ENCODE measurements around the gene CTU2. TPM values are rescaled to one million over a fixed set of nuclear protein-coding genes. Genes with fewer than 3 reads are reported as not detected.
A peak's percentile ranks its signal among the peaks of the same experiment; 100 is the strongest.

Gene CTU2
- total and polyA plus RNA-seq, 8 donors = 1.8 to 53.3 (median 14.8) TPM

DNA sequence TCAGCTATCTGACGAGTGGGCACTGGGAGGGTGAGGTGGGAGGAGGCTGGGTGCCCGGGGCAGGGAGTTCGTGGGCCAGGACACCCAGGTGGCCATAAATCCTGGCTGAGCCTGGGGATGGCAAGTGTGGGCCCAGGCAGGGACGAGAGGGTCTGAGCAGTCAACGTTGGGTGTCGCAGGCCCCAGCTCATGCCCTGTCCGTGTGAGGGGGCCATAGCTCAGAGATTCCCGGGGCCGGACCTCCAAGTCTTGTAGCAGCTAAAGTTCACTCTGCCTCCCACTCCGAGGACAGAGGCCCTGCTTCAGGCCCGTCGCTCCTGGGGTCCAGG, 34.4 kb downstream of the CTU2 start:
- Histone ChIP-seq H3K27ac (no peak overlapping the region), H3K4me1 (peaks cover 20 to 39% (median 31%) of the 10 kb centered on the region in 4 donors), H3K4me3 (no peak overlapping the region), H3K36me3 (peaks cover 22 to 66% (median 57%) of the 10 kb centered on the region in 4 donors), H3K27me3 (no peaks in the 10 kb centered on the region), H3K9me3 (no peaks in the 10 kb centered on the region)
- DNase-seq = no peak
- TF ChIP-seq EP300 (IDR thresholded peaks at IDR 0.05) (no peak), POLR2AphosphoS5 (IDR thresholded peaks at IDR 0.05) (no peak), POLR2A (IDR thresholded peaks at IDR 0.05) (no peak), CTCF (IDR thresholded peaks at IDR 0.05) (no peak)
- WGBS, 5 donors = 87 to 100% (median 94%) methylated on average over 2 to 12 of the region's 12 CpGs
- intact Hi-C loops (cut with DNase I; ENCODE audit: low total_unique reads) = loop anchor here (5.0 kb wide), 1 partner anchor 47 kb away; the partner anchor contains the start of gene PIEZO1

DNA sequence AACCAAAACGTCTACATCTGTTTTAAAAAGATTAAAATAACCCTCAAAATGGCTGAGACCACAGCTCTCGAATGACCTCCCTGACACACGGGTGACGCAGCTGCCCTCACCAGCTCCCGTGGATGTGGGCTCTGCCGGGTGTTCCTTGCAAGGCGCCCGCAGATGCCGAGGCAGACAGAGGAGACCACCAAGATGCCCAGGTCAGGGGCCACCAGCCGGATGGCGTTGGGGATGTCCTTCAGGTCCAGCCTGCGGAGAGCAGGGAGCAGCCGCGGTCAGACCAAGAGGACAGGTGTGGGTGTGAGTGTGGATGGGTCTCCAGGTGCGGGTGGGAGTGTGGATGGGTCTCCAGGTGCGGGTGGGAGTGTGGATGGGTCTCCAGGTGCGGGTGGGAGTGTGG, 35.1 kb downstream of the CTU2 start:
- WGBS, 5 donors = 89 to 94% (median 93%) methylated on average over 14 to 17 of the region's 17 CpGs
- TF ChIP-seq POLR2A (IDR thresholded peaks at IDR 0.05) = no peak
- no peak for TF ChIP-seq POLR2AphosphoS5 (IDR thresholded peaks at IDR 0.05)
- TF ChIP-seq CTCF (IDR thresholded peaks at IDR 0.05) = no peak
- no peak for TF ChIP-seq EP300 (IDR thresholded peaks at IDR 0.05)
- Histone ChIP-seq H3K27ac (no peak overlapping the region), H3K4me1 (peaks cover 20 to 46% (median 37%) of the 10 kb centered on the region in 4 donors), H3K36me3 (peaks cover 17 to 59% (median 51%) of the 10 kb centered on the region in 4 donors), H3K9me3 (no peaks in the 10 kb centered on the region), H3K4me3 (no peak overlapping the region), H3K27me3 (no peaks in the 10 kb centered on the region)
- intact Hi-C loops (cut with DNase I; ENCODE audit: low total_unique reads) = loop anchor here (5.0 kb wide), 1 partner anchor 46 kb away; the partner anchor contains the start of gene PIEZO1
- no peak for DNase-seq

DNA sequence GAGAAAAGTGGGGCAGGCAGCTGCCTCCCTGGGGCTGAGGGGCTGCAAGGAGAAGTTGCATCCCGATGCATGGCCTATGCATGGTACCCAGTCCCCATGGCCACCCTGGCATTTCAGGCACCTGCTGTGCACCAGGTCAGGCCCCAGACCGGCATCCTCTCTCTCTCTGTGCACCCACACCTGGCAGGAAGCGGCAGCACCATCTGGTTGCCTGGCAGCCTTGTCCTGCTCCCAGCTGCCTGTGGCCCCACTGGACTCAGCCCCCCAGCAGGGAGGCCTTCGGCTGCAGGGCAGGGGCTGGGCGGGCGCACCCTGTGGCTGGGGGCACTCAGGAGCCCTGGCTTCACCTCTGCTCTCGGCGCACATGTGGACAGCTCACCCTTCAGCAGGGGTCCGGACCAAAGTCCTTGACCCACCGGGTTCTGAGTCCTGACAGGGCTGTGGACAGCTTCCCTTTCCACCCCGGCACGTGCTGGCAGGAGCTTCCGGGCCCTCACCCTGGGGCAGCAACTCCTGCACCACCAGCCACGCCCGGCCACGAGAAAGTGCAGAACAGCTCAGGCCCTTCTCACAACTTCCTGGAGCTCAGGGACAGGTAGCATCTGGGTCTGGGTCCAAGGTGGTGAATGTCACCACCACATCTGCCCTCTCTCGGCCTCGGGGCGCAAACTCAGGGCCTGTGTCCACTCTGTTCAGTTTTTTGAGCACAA, 36.7 kb downstream of the CTU2 start:
- WGBS, 5 donors = 60 to 84% (median 80%) methylated on average over 1 to 19 of the region's 19 CpGs
- H3K4me1 ChIP-seq = peaks cover 20 to 53% (median 38%) of the 10 kb centered on the region in 4 donors
- H3K36me3 ChIP-seq = peaks cover 17 to 50% (median 40%) of the 10 kb centered on the region in 4 donors
- intact Hi-C loops (cut with DNase I; ENCODE audit: low total_unique reads) = loop anchor here (5.0 kb wide), 1 partner anchor 44 kb away; the partner anchor contains the start of gene PIEZO1
- TF ChIP-seq POLR2A (IDR thresholded peaks at IDR 0.05) = no peak
- H3K27ac ChIP-seq = no peak overlapping the region
- H3K9me3 ChIP-seq = no peaks in the 10 kb centered on the region
- H3K4me3 ChIP-seq = no peak overlapping the region
- no peaks in the 10 kb centered on the region for H3K27me3 ChIP-seq
- no peak for DNase-seq

DNA sequence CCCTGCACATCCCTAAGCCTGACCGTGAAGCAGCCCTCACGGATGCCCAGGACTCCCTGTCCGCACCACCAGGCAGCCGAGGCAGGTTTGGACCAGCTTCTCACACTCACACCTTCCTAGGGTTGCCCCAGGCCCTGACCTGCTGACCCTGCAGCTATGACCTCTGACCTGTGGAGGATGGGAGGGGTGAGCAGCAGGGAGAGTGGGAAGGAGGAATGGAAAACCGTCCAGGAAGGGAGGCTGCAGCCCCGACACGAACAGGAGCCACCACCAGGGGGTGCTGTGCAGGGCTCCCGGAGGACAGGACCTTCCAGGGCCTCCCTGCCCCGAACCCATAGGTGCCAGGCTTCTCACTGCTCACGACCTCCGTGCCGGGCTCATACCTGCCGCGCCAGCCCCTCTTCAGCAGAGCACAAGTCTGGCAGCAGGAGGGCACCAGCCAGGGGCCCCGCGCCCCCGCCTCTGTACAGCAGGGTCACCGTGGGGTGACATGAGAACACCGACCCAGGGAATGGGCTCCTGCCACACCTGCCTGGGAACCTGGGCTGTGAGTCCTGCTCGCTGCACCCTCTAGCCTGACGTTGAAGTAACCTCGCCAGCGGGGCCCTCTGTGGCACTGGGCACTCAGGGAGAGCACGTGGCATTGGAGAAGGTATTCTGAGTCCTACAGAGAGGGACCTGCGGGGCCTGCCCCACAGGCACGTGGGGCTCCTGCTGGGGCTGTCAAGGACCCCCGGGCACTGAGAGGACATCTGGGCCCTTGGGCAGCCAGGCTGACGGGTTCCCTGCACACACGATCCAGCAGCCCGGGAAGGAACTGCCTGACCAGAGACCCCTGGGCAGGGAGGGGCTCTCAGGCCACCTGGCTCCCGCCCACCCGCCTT, 37.6 kb downstream of the CTU2 start:
- H3K27ac ChIP-seq = peak overlapping the region in 2 of 5 donors; percentile 15 to 79
- peak in 1 of 3 donors; percentile 39 for TF ChIP-seq POLR2AphosphoS5 (IDR thresholded peaks at IDR 0.05)
- peak in 6 of 7 experiments; percentile 75 to 95 (median 84) for TF ChIP-seq CTCF (IDR thresholded peaks at IDR 0.05)
- TF ChIP-seq POLR2A (IDR thresholded peaks at IDR 0.05) = no peak
- TF ChIP-seq EP300 (IDR thresholded peaks at IDR 0.05) = no peak
- intact Hi-C loops (cut with DNase I; ENCODE audit: low total_unique reads) = loop anchor here (5.0 kb wide), 1 partner anchor 43 kb away; the partner anchor contains the start of gene PIEZO1

More for the DNA sequence above, 37.6 kb downstream of the CTU2 start:
- peaks cover 20 to 57% (median 38%) of the 10 kb centered on the region in 4 donors for H3K4me1 ChIP-seq
- H3K36me3 ChIP-seq = peaks cover 17 to 47% (median 33%) of the 10 kb centered on the region in 4 donors
- peak; percentile 87 to 89 for DNase-seq
- H3K27me3 ChIP-seq = no peaks in the 10 kb centered on the region
- H3K4me3 ChIP-seq = no peak overlapping the region
- no peaks in the 10 kb centered on the region for H3K9me3 ChIP-seq
- 43 to 57% (median 53%) methylated on average over 18 to 32 of the region's 32 CpGs for WGBS, 5 donors

Measured in stomach (tissue), 9 donors.